ELR (cell line): Measurements from ENCODE around the gene PTPRN2.
A peak's percentile ranks its signal among the peaks of the same experiment; 100 is the strongest.
"Not testable (repeated sequence)": the region's sequence is repeated elsewhere in the genome, so short reads cannot be mapped to it uniquely, and the experiment has no call there.

ENCODE experiments used
- DNase-seq: peaks from one replicate; pipeline ENCODE4 v3.0.0-alpha.2; 2015; ENCODE audit warnings: low read depth

PTPRN2 gene

DNA sequence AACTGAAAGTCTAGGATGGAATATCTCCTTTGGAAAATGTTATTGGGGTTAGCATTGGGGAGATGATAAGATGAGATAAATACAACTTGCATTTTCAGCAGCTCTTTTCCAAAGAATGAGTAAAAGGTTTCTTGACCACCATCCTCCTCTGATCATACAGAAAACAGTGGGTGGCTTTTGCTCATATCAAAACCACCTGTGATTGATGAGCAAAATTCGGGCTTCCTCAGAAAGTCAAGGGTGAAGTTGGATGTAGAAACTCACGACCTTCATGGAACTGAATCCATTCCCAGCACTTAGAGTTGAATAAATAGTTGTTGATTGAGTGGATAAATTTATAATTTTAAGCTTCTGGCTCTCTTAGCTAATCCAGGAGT, 1092.5 kb downstream of the PTPRN2 start:
- DNase-seq = no peak

DNA sequence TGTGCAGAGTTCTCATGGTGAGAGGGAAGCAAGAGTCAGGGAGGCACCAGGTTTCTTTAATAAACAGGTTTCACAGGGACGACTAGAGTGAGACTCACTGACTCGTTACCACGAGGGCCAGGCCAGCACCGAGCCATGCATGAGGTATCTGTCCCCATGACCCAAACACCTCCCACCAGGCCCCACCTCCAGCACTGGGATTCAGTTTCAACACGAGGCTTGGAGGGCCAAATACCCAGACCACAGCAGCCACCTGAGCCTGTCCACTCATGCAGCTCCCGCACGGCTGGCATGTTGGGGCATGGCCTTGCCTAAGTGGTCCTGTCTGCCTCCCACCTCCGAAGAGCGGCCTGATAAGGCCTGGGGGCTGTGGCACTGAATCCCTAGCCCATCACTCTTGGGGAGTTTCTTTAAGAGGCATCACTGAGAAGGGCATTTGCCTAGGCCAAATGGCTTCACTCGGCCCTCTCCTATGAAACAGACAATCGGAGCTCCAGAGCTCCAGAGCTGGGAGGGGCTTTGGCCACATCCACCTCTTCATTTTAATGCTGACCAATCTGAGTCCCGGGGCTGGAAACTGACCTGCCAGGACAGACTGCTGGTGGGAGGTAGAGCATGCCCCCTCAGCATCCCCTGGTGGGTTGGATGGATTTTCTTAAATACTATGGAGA, 1093.0 kb downstream of the PTPRN2 start:
- no peak for DNase-seq

DNA sequence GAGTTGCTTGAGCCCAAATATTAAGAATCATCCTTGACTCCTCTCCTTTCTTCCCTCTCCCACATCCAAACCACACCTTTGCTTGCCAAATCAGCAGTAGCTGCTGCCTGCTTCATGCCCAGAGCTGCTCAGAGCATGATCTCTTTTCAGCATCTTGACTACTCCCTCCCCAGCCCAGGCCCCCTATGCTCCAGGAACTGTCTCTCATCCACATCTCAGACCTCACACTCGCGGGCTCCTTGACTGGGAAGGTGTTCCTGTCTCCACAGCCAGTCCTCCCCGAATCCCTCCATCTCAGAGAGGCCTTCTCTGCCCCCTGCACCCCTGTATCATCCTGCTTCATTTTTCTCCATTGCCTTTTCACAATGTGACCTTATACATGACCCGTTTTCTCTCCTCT, 1093.8 kb downstream of the PTPRN2 start:
- DNase-seq = no peak

DNA sequence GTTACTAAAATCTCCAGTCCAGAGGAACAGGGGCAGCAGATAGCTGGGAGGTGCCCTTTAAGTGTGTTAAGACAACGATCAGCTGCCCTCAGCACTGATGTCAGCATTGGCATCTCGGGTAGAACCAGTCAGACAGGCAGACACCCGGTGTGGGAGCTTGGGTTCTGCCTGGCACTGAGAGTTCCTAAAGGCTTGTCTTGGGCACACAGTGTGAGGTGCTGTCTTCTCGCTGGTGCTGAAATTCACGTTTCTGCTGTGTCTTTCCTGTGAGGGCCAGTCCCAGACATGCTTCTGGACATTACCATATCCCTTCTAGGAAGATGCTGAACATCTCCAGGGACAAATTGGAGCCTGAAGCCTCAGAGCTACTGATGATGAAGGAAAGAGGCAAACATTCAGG, 1094.6 kb downstream of the PTPRN2 start:
- no peak for DNase-seq

DNA sequence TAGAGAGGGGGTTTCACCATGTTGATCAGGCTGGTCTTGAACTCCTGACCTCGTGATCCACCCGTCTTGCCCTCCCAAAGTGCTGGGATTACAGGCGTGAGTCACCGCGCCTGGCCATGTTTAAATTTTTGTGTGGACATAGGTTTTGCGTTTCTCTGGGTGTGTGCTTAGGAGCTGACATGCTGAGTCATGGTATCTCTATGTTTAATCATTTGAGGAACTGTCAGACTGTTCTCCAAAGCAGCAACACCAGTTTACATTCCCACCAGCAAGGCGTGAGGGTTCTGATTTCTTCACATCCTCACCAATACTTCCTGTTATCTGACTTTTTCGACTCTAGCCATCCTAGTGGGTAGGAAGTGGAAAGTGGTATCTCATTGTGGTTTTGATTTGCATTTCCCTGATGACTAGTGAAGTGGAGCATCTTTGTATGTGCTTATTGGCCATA, 1097.1 kb downstream of the PTPRN2 start:
- peak; percentile 72 for DNase-seq

DNA sequence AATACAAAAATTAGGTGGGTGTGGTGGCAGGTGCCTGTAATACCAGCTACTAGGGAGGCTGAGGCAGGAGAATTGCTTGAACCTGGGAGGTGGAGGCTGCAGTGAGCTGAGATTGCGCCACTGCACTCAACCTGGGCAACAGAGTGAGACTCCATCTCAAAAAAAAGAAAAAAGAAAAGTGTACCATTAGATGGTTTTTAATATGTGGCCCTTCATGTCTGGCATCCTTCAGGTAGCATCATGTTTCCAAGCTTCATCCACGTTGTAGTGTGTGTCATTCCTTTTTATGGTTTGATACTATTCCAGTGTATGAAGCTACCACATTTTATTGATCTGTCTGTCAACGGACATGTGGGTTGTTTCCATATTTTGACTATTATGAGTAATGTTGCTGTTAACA, 1097.8 kb downstream of the PTPRN2 start:
- DNase-seq = not testable (repeated sequence)
